GM21526 (cell line): ENCODE measurements around the gene BCHE.

Experiments used
- ATAC-seq: cut with Tn5 transposase; IDR thresholded peaks from one replicate; pipeline ENCODE4 v1.9.1; 2021; ENCODE audit warnings: moderate library complexity; ENCODE audit not compliant: unreplicated experiment, low FRiP score

Gene BCHE

DNA sequence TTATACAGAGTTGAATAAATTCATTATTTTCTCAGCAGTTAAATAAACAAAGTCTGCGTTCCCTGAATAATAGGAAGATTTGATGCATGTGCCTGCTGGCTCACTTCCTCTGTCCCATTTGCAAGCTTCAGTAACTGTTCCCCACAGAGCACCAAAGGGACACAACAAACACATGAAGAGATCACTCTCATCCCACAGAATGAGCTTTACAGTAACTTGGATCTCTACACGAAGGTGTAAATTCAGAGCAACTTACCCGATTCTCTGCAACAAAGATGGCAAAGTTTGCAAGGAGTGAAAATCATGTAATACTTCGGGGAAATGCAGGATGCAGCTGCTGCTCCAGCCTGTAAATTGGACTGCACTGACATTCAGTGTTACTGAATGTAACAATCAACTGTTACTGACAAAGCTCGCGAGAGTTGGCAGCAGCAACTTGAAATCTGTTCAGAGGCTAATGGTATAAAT, at the start of gene BCHE:
Gene BCHE, minus strand, starts transcription at position 366 of the 468 bp plus-strand sequence. CDS start 6,390 bp downstream, outside the sequence.
- no peak for ATAC-seq

DNA sequence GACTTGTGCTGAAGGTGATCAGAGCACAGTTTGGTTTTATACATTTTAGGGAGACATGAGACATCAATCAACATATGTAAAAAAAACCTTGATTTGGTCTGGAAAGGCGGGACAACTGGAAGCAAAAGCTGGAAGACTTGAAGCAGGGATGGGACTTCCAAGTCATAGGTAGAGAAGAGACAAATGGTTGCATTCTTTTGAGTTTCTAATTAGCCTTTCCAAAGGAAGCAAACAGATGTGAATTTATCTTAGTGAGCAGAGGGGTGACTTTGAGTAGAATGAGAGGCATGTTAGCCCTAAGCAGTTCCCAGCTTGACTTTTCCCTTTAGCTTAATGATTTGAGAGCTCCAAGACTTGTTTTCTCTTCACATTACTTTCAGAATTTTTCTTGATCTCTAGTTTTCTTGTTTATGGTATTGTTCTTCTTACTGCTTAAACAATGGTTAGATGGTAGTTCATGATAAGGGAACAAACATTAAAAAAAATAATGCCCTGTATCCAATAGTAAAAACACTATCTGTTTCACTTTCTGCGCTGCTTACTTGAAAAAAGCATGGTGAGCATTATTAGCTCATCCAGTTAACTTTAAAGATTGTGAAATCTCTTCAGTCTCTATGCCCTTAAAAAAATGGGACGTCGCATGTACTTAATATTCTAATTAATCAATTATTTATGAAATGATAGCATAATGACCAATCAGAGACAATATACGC, 48.5 kb upstream of the BCHE start:
- no peak for ATAC-seq

DNA sequence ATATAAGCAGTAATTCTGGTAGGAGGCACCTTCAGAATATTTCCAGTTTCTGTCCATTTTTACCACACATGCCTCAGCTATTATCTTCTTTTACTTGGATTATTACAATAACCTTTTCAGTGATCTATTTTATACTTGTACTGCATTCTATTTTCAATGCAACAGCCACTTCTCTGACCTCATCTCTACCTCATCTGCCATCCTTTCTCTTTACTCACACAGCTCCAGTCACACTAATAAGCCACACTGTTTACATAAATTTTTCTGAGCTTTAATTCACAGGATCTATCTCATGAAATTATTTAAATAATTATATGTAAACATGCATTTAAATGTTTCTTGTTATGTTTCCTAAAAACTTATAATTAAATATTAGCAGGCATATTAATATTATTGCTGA, 47.3 kb upstream of the BCHE start:
- ATAC-seq = no peak

DNA sequence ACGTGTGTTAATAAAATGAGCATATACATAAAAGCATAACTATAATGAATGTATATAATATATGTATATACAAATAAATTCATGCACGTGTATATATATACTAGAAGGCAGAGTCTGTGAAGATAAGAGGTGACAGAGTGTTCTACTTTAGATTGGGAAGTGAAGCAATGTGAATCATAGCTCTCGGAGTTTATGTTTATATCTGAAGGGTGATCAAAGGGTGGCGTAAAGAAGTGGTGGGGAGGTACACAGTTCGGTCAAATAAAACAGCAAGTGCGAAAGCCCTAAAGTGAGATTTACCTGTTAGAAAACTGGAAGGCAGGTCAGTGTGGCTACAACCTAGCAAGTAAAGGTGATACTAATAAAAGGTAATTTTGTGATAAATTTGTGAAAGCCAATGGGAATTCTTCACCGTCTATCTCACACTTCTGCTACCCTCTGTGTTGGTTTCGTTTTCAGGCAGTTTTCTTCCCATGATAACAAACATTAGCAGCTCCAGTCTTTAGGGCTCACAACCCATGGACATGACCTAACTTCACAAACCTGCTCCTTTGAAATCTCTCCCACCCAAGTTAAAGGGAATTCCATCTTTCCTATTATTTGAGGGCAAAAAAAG, 46.7 kb upstream of the BCHE start:
- no peak for ATAC-seq

DNA sequence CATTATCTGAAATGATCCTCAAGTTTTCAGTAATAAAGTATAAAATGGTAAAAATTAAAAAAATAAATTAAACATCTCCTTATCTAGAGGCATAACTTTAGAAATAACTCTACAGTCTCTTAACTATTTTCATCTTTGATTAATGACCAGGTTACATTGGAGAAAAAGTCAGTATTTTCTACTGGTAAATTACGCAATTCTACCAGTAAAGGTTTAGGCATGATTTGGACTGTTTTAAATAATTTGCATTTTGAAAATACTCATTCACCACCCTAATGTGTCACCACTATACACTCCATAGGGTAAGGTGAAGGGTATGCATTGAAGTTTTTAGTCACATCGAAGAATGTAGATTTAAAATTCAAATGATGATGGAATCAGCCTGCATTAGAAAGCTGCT, 45.9 kb upstream of the BCHE start:
- no peak for ATAC-seq

DNA sequence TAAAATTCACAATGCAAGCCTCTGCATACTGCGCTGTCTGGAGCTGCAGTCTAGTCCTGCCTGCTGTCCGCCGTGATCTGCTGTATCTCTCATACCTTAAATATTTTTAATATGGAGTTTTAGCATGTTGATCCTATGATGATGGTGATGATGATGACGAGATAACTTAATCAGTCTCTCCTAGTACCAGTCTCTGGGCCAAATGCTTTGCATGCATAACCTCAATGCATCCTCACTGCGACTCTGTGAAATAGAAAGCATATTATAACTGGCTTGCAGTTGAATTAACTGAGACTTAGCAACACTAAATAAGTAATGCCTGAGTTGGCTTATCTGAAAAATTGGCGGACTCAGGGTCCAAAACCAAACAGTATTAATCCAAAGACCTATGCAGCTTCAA, 38.4 kb upstream of the BCHE start:
- no peak for ATAC-seq

DNA sequence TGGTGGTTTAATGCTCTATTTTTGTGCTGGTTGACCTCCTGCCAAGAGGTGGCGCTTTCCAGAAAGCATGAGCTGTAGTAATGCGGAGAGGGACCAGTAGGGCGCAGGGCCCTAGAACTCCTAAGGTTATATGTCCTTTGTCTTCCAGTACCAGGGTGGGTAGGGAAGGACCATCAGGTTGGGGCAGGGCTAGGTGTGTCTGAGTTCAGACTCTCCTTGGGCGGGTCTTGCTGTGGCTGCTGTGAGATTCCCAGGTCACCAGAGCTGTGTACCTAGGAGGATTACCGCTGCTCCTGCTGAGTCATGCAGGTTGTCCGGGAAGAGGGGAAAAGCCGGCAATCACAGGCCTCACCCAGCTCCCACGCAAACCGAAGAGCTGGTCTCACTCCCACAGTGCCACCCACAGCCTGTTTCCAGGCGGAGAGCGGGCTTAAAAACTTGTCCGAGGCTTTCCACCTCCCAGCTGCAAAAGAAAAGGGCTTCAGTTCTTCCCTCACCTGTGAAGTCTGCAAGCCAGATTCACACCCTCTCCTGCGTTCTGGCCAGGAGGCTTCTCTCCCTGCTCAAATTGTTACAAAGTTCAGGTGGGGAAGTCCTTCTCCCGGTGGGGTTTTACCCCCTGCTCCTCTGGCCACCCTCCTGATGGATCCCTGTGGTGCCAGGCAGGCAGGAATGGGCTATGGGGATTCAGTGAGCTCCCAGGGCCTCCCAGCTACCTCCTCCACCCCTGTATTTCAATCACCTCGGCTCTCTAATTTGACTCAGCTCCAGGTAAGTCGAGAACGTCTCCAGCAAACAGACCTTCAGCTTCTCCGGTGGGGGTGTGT, 37.7 kb upstream of the BCHE start:
- ATAC-seq = no peak

DNA sequence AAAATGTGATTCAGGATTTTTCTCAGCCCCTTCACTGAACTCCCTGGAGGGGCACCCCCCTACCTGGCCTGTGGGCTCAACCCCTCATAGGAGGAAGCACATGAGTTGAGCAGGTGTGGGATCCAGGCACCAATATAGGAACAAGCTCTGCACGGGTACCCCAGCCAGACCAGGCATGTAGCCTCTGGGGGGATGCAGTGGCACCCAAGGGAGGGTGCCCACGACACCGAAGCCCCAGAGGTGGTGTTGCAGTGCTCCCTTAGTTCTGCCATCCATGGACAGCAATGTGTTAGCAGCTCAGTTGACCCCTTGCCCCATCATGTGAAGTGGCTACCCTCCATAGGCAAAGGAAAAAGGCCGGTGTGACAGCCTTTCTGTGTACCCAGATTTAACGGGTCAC, 30.9 kb upstream of the BCHE start:
- no peak for ATAC-seq

DNA sequence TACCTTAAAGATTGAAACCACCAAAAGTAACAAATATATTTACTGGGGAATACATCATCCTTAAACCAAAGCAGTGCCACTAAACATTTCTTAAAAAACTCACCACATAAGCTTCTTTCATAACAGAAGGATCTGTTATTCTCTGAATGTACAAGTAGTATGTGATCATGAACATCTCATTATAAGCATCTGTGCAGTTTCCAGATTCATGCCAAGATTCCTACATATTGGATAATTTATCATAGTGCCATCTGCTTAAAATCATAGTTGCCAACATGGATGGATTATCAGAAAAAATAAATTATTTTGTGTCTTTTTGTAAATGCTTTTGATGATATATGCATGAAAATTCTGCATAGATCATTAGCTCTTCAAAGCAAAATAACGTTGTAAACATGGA, 21.8 kb upstream of the BCHE start:
- no peak for ATAC-seq

DNA sequence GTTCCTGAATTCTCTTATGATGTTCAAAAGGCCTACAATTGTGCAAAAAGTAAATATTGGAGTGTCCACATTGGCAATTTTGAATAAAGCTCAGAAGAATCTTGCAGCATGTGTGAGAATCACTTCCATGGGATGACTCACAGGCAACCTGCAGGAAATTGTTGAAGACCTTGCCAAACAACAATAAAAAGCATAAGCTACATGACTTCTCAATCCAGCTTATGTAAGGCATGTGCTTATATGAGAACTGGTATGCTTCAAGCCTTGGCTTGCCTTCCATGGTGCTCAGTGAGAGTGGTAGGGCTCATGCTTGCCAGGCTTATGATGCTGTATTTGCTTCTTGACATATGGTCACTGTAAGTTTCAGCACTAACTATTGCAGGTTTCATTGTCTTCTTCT, 18.4 kb upstream of the BCHE start:
- ATAC-seq = no peak

DNA sequence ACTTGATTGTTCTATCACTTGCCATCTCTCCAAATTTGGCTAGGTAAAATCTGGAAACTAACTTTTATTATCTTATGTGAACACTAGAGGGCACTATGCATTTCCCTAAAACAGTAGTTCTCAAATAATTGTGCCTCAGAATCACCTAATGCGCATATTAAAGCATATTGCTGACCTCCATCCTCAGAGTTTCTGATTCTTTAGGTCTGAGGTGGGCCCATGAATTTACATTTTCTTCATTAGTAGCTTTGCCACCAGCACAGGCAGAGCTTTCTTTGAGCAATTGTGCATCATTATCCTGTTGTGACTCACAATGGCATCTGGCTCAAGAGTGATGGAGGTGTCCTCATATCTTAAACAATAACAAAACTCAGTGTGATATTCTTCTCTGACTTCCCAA, 17.5 kb upstream of the BCHE start:
- ATAC-seq = no peak

DNA sequence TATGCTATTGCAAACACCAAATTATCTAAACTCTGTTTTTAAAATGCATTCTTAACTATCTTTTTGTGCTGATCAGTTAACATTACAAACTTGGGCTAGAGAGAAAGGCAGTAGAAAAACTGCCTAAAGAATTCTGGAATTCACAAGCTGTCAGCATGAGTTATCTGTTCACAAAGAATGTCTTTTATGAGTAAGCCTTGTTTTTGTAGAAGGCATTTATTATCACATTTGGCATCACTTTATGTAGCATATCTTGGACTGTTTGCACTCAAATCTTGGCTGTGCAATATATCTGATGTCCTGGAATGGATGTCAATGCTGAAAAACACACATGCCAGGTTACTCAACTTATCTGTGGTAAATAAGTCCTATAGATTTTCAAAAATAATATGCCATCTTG, 15.5 kb upstream of the BCHE start:
- no peak for ATAC-seq

DNA sequence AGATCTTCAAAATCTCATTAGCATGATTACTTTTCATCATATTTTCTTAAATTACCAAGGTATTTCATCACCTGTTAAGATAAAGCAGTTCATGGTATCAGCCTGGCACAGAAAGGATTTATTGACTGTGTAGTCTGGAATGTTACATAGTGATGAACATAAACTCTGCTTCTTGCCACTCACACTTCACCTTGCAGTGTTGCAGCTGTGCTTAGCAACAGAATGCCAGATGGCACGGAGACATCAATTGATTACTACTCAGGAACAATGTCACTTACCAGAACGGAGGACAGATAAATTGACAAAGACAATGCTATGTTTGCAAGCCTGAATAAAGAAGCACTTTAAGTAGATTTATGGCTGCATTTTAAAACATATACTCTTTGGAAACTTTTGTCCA, 15.0 kb upstream of the BCHE start:
- no peak for ATAC-seq

DNA sequence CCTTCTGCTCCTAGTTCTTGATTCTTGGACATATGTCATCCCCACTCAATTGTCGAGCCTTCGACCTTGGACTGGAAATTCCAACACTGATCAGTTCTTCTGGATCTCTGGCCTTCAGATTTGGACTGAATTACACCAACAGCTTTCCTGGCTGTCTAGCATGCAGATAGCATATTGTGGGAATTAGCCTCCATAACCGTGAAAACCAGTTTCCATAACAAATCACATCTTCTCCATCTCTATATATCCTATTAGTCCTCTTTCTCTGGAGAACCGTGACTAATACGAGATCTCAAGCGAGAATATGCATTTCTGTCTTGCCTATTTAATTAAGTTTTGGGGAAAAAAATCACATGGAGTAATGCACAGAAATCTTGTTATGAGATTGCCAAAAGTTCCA, 8.8 kb upstream of the BCHE start:
- no peak for ATAC-seq

DNA sequence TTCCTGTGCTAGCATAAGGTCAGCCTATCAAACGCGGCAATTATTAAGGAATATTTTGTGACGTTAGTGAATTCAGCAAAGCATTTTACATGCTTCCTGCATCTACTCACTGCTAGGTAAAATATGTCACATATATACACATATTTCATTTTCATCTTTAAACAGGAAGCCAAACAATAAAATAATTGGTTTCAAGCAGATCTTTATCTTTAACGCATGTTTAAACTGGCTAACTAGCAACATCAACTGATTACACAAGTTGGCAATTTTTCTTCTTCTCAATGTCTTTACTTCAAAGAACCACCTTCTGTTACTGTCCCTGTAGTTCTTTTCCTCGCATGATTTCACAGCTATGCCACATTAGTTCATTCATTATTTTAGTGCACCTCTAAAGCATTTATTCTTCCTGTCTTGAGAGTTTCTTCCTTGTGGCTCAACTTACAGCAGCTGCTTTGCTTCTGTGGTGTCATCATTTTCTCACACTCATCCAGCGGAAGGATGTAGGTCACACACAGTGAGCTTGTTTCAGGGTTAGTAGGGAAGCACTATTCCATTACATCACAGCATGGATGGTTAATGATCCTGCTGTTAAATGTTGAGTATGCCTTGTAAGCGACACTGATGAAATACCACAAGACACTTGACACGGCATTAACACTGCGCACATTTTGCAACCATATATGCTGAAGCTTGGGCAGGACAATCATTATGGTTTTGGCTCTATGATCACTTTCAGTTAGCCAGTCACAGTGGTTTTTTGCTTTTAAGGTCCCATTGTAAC, 2.3 kb upstream of the BCHE start:
- ATAC-seq = no peak

DNA sequence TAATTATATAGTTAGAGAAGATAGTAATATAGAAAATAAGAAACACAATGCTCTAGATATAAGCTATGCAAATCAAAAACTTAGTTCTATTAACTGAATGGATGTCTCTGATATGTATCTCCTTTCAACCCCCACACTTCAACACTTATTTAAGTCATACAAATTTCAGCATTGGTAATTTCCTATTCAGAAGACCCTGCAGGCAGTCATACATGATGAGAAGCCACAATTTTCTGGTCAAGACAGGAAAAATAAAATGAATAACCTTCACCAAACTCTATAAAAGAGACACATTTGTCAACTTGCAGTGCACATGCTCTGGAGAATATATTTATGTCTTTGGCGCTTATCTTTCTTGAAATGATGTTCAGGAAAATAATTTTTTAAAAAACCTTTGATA, 578 bp upstream of the BCHE start:
- ATAC-seq = no peak

DNA sequence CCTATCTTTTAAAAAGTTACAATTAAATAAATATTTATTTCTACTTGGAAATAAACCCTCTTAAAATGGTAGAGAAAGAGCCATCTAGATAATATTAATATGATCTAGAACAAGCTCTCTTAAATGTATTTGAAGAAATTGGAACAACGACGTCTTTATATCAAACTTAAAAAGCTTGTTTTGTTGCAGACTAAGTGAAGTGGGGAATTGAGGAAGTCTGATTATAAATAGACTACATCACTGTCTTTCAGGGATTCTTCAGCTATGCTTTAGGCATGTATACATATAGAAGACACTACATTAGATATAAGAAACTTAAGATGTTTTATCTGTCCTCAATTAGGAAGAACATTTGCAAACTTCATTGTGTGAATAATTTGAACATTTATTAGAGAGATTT, 1.8 kb downstream of the BCHE start:
- ATAC-seq = no peak

DNA sequence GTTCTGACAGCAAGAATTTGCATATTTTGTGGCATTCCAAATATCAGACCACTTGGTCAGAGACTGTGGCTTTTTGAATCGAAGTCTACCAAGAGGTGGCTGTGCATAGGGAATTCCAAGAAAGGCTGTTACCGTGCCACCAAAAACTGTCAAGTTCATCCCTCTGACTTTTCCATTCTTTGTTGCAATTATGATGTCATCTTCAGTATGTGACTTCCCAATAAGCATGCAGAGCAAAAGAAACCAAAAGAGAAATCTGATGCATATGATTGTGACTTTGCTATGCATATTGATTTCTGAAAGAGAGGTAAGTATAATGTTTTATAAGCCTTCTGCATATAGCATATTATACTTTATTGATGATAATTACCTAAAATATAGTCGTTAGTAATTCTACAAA, 6.5 kb downstream of the BCHE start:
- no peak for ATAC-seq

DNA sequence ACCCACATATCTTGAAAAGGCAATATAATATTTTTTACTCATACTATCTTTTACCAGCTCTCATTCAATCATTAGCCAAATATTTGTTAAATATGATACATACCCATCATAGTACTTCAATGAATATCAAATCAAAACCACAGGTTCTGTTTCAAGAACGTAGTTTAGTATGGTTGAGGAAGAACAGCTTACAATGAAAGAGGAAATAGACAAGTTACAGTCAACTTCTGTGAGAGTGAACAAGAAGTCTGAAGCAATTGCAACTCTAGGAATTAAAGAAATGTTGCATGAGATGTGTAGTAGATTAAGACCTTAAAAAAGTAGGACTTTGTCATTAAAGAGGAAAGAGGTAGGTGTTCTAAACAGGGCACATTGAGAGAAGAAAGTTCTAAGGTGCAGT, 9.3 kb downstream of the BCHE start:
- no peak for ATAC-seq

DNA sequence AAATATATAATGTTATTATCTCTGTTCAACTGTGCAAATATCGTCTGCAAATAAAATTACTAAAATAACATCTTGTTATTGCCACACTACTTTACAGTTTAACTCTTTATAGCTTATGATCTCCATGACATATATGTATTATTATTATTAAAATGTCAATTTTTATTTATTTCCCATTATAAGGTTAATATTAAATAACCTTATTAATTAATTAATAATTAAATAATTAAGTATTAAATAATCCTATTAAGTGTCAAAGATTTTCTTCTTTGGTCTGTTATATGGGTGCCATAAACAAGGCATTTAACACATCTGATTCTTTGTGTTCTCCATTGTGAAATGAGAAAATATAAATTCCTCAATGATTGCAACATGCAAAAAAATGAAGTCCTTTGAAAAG, 10.0 kb downstream of the BCHE start:
- ATAC-seq = no peak

DNA sequence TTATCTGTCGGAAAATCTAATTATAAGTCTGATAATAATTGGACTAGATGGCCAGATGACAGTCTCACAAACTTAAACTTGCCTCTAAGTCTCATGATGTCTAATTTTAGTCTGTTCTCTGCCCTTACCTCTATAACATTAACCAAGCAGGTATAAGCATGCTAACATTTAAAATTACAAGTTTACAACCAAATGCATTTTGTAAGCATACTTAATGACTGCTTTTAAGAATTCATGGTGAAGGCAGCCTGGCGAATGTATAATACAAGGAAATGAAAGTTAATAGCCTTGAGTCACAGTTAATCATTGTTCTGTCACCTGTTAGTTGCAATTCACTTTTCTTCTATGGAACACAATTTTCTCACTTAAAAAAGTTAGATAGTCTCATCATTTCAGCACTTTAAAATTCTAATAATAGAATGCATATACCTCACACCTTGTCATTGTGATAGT, 16.5 kb downstream of the BCHE start:
- ATAC-seq = no peak
